RWPE2 (cell line): ENCODE measurements around the gene RPA1.

Experiments used
- ATAC-seq: fragments of 200-7000 bp; cut with Tn5 transposase; 3 replicates; pipeline ENCODE4 v1.9.1; 2021; ENCODE audit warnings: low read depth
- DNase-seq: peaks from one replicate; pipeline ENCODE4 v3.0.0-alpha.2; 2020; ENCODE audit warnings: low spot score
- H3K27ac ChIP-seq: fragments of 450-650 bp; 2 replicates; pipeline ENCODE4 v1.5.1; 2017; ENCODE audit warnings: mild to moderate bottlenecking; ENCODE audit not compliant: poor library complexity, severe bottlenecking
- H3K27me3 ChIP-seq: fragments of 250-450 bp; sonication (Bioruptor Pico); 2 replicates; pipeline ENCODE4 v1.5.1; 2021; ENCODE audit warnings: mild to moderate bottlenecking, moderate library complexity; ENCODE audit not compliant: insufficient read depth, poor library complexity, severe bottlenecking
- H3K36me3 ChIP-seq: fragments of 250-450 bp; sonication (Bioruptor Pico); 2 replicates; pipeline ENCODE4 v1.5.1; 2020; ENCODE audit warnings: low read depth, mild to moderate bottlenecking, moderate library complexity
- H3K4me1 ChIP-seq: fragments of 250-450 bp; sonication (Bioruptor Pico); 2 replicates; pipeline ENCODE4 v1.5.1; 2021; ENCODE audit warnings: mild to moderate bottlenecking, moderate library complexity; ENCODE audit not compliant: insufficient read depth, poor library complexity, severe bottlenecking
- H3K4me3 ChIP-seq: fragments of 250-450 bp; sonication (Bioruptor Pico); 2 replicates; pipeline ENCODE4 v1.5.1; 2021; ENCODE audit warnings: mild to moderate bottlenecking, moderate library complexity; ENCODE audit not compliant: severe bottlenecking
- H3K9me3 ChIP-seq: fragments of 250-450 bp; sonication (Bioruptor Pico); 2 replicates; pipeline ENCODE4 v1.5.1; 2021; ENCODE audit warnings: mild to moderate bottlenecking, moderate library complexity; ENCODE audit not compliant: severe bottlenecking
- TF ChIP-seq, protein P1 (sequence below): fragments of 450-650 bp; IDR thresholded peaks from one replicate; pipeline ENCODE4 v1.5.1; 2017; ENCODE audit warnings: mild to moderate bottlenecking, moderate library complexity; ENCODE audit not compliant: poor library complexity, severe bottlenecking

The RPA1 gene

DNA sequence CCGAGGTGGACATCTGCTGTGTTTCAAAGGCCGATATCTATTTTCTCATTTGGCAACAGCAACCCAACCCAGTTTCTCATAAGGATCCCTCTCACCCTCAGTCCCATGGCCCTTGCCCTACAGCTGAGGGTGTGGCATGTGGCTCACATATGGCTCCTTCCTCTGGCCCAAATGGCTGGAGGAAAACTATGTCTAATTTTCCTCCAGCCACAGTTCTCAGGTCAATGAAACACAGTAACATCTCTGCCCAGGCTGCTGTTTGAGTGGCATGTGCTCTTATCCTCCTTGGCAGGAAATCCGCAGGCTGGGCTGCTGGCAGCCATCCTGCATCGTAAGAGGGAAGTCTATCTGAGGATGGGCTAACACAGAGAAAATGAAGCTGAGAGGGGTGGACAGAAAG, 43.9 kb upstream of the RPA1 start:
- Histone ChIP-seq H3K9me3 (no peaks in the 10 kb centered on the region), H3K4me1 (peaks cover 14% of the 10 kb centered on the region), H3K4me3 (no peak overlapping the region), H3K27me3 (no peaks in the 10 kb centered on the region), H3K27ac (no peak overlapping the region), H3K36me3 (peaks cover 63% of the 10 kb centered on the region)
- ATAC-seq (no peak), DNase-seq (no peak)
- TF ChIP-seq, protein P1, sequence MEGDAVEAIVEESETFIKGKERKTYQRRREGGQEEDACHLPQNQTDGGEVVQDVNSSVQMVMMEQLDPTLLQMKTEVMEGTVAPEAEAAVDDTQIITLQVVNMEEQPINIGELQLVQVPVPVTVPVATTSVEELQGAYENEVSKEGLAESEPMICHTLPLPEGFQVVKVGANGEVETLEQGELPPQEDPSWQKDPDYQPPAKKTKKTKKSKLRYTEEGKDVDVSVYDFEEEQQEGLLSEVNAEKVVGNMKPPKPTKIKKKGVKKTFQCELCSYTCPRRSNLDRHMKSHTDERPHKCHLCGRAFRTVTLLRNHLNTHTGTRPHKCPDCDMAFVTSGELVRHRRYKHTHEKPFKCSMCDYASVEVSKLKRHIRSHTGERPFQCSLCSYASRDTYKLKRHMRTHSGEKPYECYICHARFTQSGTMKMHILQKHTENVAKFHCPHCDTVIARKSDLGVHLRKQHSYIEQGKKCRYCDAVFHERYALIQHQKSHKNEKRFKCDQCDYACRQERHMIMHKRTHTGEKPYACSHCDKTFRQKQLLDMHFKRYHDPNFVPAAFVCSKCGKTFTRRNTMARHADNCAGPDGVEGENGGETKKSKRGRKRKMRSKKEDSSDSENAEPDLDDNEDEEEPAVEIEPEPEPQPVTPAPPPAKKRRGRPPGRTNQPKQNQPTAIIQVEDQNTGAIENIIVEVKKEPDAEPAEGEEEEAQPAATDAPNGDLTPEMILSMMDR, result no peak

GRCh38 chr17:1786708-1787107, 43.1 kb upstream of the RPA1 start:
- peaks cover 14% of the 10 kb centered on the region for H3K4me1 ChIP-seq
- DNase-seq (no peak), ATAC-seq (no peak)
- H3K4me3 ChIP-seq, result no peak overlapping the region
- H3K9me3 ChIP-seq, result no peaks in the 10 kb centered on the region
- peaks cover 56% of the 10 kb centered on the region for H3K36me3 ChIP-seq
- H3K27me3 ChIP-seq, result no peaks in the 10 kb centered on the region
- peak overlapping the region; percentile 64 for H3K27ac ChIP-seq
- TF ChIP-seq, protein P1, result no peak

- H3K4me3 ChIP-seq, result no peak overlapping the region
- peaks cover 14% of the 10 kb centered on the region for H3K4me1 ChIP-seq
- DNase-seq (peak; percentile 82), ATAC-seq (peak; percentile 100)
- H3K27ac ChIP-seq, result peak overlapping the region; percentile 64
- no peaks in the 10 kb centered on the region for H3K9me3 ChIP-seq
- TF ChIP-seq, protein P1, result no peak
- no peaks in the 10 kb centered on the region for H3K27me3 ChIP-seq
- peaks cover 51% of the 10 kb centered on the region for H3K36me3 ChIP-seq
Observed at GRCh38 chr17:1787301-1787902, 42.4 kb upstream of the RPA1 start.

GRCh38 chr17:1789936-1790335, 39.9 kb upstream of the RPA1 start:
- Histone ChIP-seq H3K4me1 (peaks cover 22% of the 10 kb centered on the region), H3K27me3 (no peaks in the 10 kb centered on the region), H3K27ac (no peak overlapping the region), H3K36me3 (peaks cover 40% of the 10 kb centered on the region), H3K9me3 (no peaks in the 10 kb centered on the region), H3K4me3 (no peak overlapping the region)
- no peak for ATAC-seq
- TF ChIP-seq, protein P1, result no peak
- no peak for DNase-seq
